NCI-H146 treated with DMSO at 0.1 percent for 48 hours (cell line): ENCODE data around the gene MMP23B.
"Not testable (repeated sequence)": the region's sequence is repeated elsewhere in the genome, so short reads cannot be mapped to it uniquely, and the experiment has no call there.

ENCODE experiments used
- DNase-seq: peaks from one replicate; lab custom pipeline; 2025; ENCODE audit not compliant: unreplicated experiment; lab: John Stamatoyannopoulos, UW

Gene MMP23B

GRCh38 chr1:1629430-1630190, 2.4 kb upstream of the MMP23B start:
- no peak for DNase-seq

DNA sequence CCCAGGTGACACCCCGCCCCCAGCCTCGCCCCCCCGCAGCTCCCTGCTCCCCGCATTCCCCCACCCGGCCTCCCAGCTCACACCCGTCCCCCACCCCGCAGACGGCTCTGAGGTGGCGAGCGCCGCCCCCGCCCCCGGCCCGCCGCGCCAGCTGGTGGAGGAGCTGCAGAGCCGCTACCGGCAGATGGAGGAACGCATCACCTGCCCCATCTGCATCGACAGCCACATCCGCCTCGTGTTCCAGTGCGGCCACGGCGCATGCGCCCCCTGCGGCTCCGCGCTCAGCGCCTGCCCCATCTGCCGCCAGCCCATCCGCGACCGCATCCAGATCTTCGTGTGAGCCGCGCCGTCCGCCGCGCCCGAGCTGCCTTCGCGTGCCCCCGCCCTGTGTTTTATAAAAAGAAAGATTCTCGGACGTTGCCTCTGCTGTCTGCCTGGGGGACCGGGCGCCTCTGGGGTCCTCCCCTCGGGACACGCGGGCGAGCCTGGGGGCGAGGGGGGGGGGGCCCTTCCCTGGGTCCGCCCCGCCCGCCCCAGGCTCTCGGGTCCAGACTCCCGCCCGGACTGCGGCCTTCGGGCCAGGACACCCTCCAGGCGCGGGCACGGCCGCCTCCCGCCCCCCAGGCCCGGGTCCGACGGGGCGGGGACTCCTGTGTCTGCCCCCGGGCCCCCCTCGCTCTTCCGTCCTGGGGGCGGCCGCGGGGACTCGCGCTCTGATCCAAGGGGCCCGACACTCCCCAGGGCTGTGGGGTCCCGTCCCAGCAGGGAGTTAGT, 1.6 kb upstream of the MMP23B start:
- peak; percentile 4 for DNase-seq

DNA sequence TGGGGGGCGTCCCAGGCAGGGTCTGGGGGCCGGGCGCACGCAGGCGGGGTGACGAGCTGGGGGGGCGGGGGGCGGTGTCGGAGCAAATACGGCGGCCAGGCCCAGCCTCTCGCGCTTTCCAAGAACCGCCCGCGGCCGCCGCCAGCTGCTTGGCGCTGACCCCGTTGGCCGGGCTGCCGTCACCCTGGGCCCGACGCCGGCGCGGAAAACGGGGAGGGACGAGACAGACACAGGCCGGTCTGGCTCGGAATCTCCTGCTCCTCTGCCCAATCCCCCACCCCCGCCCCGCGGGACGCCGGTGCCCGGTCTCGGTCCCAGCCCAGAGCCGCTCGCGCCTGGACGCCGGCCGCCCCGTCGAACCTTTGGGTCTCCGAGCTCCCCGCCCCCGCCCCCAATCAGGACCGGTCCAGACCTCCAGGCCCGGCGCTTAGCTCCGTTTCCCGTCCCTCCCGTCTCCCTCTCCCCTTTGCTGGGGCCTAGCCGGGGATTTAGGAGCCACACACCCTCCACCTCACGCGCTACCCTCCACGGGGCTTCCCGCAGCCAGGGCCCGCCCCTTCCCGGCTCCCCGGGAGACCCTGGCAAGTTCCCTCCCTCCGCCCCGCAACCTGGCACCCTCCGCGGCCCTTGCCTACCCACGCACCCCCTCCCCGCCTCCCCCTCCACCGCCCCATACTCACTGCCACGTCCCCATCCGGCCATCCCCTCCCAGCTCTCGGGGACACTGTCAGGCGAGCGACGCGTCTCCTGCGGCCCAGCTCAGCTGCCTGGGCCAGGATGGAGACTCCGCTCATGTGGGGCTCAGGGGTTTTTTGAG, 800 bp upstream of the MMP23B start:
- DNase-seq: no peak

- not testable (repeated sequence) for DNase-seq
Measured at GRCh38 chr1:1633409-1633808, 1.4 kb downstream of the MMP23B start.

GRCh38 chr1:1634613-1635012, 2.6 kb downstream of the MMP23B start:
- not testable (repeated sequence) for DNase-seq

- not testable (repeated sequence) for DNase-seq
Measured at GRCh38 chr1:1636621-1637478, 4.9 kb downstream of the MMP23B start.

- DNase-seq: not testable (repeated sequence)
Measured at GRCh38 chr1:1637479-1637875, 5.5 kb downstream of the MMP23B start.

- DNase-seq: not testable (repeated sequence)
Measured at GRCh38 chr1:1638528-1638927, 6.6 kb downstream of the MMP23B start.

GRCh38 chr1:1639368-1639767, 7.4 kb downstream of the MMP23B start:
- not testable (repeated sequence) for DNase-seq

- DNase-seq: not testable (repeated sequence)
Measured at GRCh38 chr1:1640081-1640480, 8.1 kb downstream of the MMP23B start.

GRCh38 chr1:1640711-1641461, 8.9 kb downstream of the MMP23B start:
- not testable (repeated sequence) for DNase-seq

GRCh38 chr1:1646326-1646725, 14.4 kb downstream of the MMP23B start:
- DNase-seq: not testable (repeated sequence)

- DNase-seq: not testable (repeated sequence)
Measured at GRCh38 chr1:1647567-1648241, 15.7 kb downstream of the MMP23B start.

GRCh38 chr1:1648265-1648664, 16.3 kb downstream of the MMP23B start:
- not testable (repeated sequence) for DNase-seq

DNA sequence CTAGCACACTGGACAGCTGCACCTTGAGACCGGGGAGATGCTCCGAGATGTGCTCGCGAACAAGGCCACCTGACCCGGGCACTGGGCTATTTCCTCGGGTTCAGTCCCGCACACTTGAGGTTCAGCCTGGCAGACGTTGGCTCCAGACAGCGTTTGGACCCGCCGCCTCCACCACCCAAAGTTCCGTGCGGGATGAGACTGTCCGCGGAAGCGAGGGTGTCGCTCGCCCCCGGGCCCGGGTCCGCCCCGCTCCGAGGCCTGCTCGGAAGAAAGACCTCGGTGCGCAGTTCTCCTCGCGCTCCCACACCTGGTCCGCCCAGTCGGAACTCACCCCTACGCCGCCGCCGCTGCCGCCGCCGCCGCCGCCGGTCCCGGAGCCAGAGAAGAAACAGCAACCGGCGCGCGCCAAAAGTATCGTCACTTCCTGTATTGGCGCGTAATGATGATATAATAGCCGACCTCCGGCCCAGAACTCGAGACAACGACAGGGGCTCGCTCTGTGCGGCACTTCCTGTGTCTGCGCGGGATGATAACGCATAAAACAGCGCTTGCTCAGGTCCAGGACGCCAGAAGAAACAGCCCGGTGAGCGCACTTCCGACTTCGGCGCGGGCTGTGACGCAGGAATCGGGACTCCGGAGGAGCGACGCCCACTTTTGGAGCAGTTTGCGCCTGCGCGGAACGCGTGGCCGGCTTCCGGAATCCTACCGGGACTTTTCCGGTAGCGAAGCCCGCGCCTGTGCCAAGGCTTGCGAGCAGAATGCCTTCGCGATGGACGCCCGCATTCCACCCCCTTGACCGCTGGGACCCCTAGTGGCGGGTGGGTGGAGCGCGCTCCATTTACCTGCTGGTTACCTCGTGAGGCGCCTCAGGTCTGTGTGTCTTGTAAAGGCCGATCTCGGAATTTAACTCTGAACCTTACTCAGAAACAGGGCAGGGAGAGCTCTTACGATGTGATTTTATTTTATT, 26.9 kb downstream of the MMP23B start, which contains the start of gene CDK11B:
Gene CDK11B, minus strand, starts transcription at position 422 of the 967 bp plus-strand sequence. CDS start 1,519 bp downstream, outside the sequence.
- DNase-seq: peak; percentile 57

GRCh38 chr1:1662392-1662791, 30.4 kb downstream of the MMP23B start:
- DNase-seq: not testable (repeated sequence)

- DNase-seq: not testable (repeated sequence)
Measured at GRCh38 chr1:1662830-1663560, 31.0 kb downstream of the MMP23B start.
